Right ventricle myocardium inferior (tissue), 1 donor: Measurements from ENCODE around the gene ATF7. TPM values are rescaled to one million over a fixed set of nuclear protein-coding genes. Genes with fewer than 3 reads are reported as not detected.

ENCODE experiments used
- ATAC-seq: fragments of 200-7000 bp; cut with Tn5 transposase; one replicate; pipeline ENCODE4 v1.9.1; 2020; ENCODE audit warnings: mild to moderate bottlenecking, moderate library complexity
- DNase-seq: peaks from one replicate; pipeline ENCODE4 v3.0.0; 2021; ENCODE audit errors: missing footprints
- intact Hi-C: fragments of 100-400 bp; cut with DNase I; formaldehyde crosslinking; loops from one replicate; pipeline ENCODE4 v1.11.0; 2022
- total RNA-seq: library from RNA; stranded (reverse); fragmentation: NEBNext Ultra II Directional; extraction: Animal tissue kit (Norgen Biotek cat#: 25700); gene quantifications from one replicate; pipeline ENCODE4 v1.2.1, GENCODE V29; 2021
- donor health status: DM: no; HTN: yes; CAD: no; lungs with severe emphysema.

The ATF7 gene
- total RNA-seq, 1 donor from 2014 or later = 39.8 TPM

GRCh38 chr12:53513712-53514410 lies 112.3 kb downstream of the ATF7 start:
- no peak for DNase-seq
- ATAC-seq = no peak
- intact Hi-C loops = no loop called here

GRCh38 chr12:53510181-53510812 lies 115.9 kb downstream of the ATF7 start:
- ATAC-seq = no peak
- no peak for DNase-seq
- intact Hi-C loops = no loop called here

- intact Hi-C loops = loop anchor here (1.0 to 2.0 kb wide), 2 partner anchors 156 to 184 kb away; no protein-coding TSS in a partner anchor
- peak; percentile 81 for ATAC-seq
- DNase-seq = peak; percentile 89
Observed at GRCh38 chr12:53508534-53509170, 117.5 kb downstream of the ATF7 start.

- no peak for DNase-seq
- intact Hi-C loops = no loop called here
Observed at GRCh38 chr12:53507603-53507885, 118.6 kb downstream of the ATF7 start.

GRCh38 chr12:53506881-53507602 lies 119.1 kb downstream of the ATF7 start, which contains the start of gene NPFF:
TSS of gene NPFF (minus strand) at chr12:53507484. CDS start at chr12:53507474, 10 bp downstream.
- DNase-seq (peak; percentile 66), ATAC-seq (no peak)
- intact Hi-C loops = no loop called here

More at GRCh38 chr12:53507603-53507885, 118.6 kb downstream of the ATF7 start:
- no peak for ATAC-seq

- ATAC-seq = no peak
- intact Hi-C loops = no loop called here
- DNase-seq = no peak
Observed at GRCh38 chr12:53506450-53506785, 119.8 kb downstream of the ATF7 start.

GRCh38 chr12:53505555-53506449 lies 120.4 kb downstream of the ATF7 start:
- intact Hi-C loops = no loop called here
- ATAC-seq (no peak), DNase-seq (no peak)

- ATAC-seq = no peak
- intact Hi-C loops = no loop called here
- no peak for DNase-seq
Observed at GRCh38 chr12:53505086-53505485, 121.1 kb downstream of the ATF7 start.

GRCh38 chr12:53504004-53504920 lies 121.9 kb downstream of the ATF7 start:
- ATAC-seq (no peak), DNase-seq (no peak)
- intact Hi-C loops = loop anchor here (5.0 kb wide), 1 partner anchor 52 kb away; the partner anchor contains the start of gene PCBP2

GRCh38 chr12:53502983-53503728 lies 123.0 kb downstream of the ATF7 start:
- ATAC-seq (no peak), DNase-seq (no peak)
- intact Hi-C loops = loop anchor here (5.0 kb wide), 1 partner anchor 51 kb away; the partner anchor contains the start of gene PCBP2

- DNase-seq (no peak), ATAC-seq (no peak)
- intact Hi-C loops = loop anchor here (5.0 kb wide), 1 partner anchor 50 kb away; the partner anchor contains the start of gene PCBP2
Observed at GRCh38 chr12:53502331-53502730, 123.9 kb downstream of the ATF7 start.

- intact Hi-C loops = loop anchor here (5.0 kb wide), 1 partner anchor 49 kb away; the partner anchor contains the start of gene PCBP2
- ATAC-seq = no peak
- no peak for DNase-seq
Observed at GRCh38 chr12:53501615-53502181, 124.5 kb downstream of the ATF7 start.

- DNase-seq (peak; percentile 99), ATAC-seq (peak; percentile 89)
Observed at GRCh38 chr12:53500776-53501614, 125.2 kb downstream of the ATF7 start, which contains the start of gene TARBP2. TSS of gene TARBP2 (plus strand) at chr12:53501283. CDS start at chr12:53501409, 126 bp downstream.

GRCh38 chr12:53500142-53500775 lies 125.9 kb downstream of the ATF7 start:
- ATAC-seq (peak; percentile 8), DNase-seq (no peak)
- intact Hi-C loops = loop anchor here (5.0 kb wide), 1 partner anchor 48 kb away; the partner anchor contains the start of gene PCBP2

More at GRCh38 chr12:53500776-53501614, 125.2 kb downstream of the ATF7 start, which contains the start of gene TARBP2:
- intact Hi-C loops = loop anchor here (5.0 kb wide), 1 partner anchor 49 kb away; the partner anchor contains the start of gene PCBP2
